Bronchial epithelial cell (primary cell): ENCODE measurements around the gene DYRK1A. TPM values are rescaled to one million over a fixed set of nuclear protein-coding genes. Genes with fewer than 3 reads are reported as not detected.

Experiments
- DNase-seq: peaks from one replicate; pipeline ENCODE4 v3.0.0-alpha.2; 2010; ENCODE audit warnings: low read depth
- FAIRE-seq: peaks from 2 replicates; lab custom pipeline; 2011; peaks lifted over from hg19 to GRCh38; lab: Jason Lieb, UNC
- H3K27me3 ChIP-seq: 2 replicates; pipeline ENCODE4 v1.5.1; 2011; ENCODE audit warnings: low read length; ENCODE audit not compliant: control insufficient read depth, insufficient read depth
- H3K36me3 ChIP-seq: 2 replicates; pipeline ENCODE4 v1.5.1; 2011; ENCODE audit warnings: low read length; ENCODE audit not compliant: control insufficient read depth, insufficient read depth
- H3K4me3 ChIP-seq: 2 replicates; pipeline ENCODE4 v1.5.1; 2011; ENCODE audit warnings: mild to moderate bottlenecking, low read depth, low read length, control low read depth
- total RNA-seq: library from RNA; depleted of rRNA; stranded (reverse); fragments of >200 nt; gene quantifications from 2 replicates; pipeline ENCODE4 v1.2.1, GENCODE V29; 2014
- TF ChIP-seq, protein P1 (sequence below): IDR thresholded peaks from 2 replicates; pipeline ENCODE4 v1.5.1; 2011; ENCODE audit warnings: mild to moderate bottlenecking, moderate library complexity, low read length, control low read depth, inconsistent platforms; ENCODE audit not compliant: insufficient read depth, severe bottlenecking

DYRK1A gene
- total RNA-seq, 1 donor from 2014 or later, result 51.1 TPM

DNA sequence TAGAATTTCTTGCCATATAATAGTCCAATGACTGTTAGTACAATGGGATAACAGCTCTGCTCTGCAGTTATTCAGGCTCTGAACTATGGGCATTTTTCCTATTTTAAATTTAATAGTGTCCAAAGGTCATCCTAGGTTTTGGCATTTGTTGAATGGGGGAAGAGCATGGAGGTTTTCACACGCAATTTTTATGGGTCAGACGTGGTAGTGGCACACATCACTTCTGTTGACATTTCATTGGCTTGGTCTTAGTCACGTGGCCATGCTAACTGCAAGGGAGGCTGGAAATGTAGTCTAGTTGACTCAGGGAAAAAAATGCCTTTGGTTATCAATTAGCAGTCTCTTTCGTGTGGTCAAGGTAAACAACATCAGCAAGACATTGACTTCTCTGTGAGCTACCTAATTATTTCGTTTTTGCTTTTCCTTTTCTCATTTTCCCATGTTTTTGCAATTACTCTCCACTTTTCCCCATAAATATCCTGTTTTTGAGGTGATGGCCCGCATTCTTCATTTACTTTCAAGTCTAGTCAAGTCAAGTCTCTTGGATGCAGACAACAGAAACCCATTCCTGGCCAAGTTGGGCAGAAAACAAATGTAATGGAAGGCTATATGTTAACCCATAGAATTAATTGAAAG, 82.8 kb downstream of the DYRK1A start:
- Histone ChIP-seq H3K4me3 (no peak overlapping the region), H3K36me3 (peaks cover 1% of the 10 kb centered on the region), H3K27me3 (no peaks in the 10 kb centered on the region)
- FAIRE-seq, result no peak
- TF ChIP-seq, protein P1, sequence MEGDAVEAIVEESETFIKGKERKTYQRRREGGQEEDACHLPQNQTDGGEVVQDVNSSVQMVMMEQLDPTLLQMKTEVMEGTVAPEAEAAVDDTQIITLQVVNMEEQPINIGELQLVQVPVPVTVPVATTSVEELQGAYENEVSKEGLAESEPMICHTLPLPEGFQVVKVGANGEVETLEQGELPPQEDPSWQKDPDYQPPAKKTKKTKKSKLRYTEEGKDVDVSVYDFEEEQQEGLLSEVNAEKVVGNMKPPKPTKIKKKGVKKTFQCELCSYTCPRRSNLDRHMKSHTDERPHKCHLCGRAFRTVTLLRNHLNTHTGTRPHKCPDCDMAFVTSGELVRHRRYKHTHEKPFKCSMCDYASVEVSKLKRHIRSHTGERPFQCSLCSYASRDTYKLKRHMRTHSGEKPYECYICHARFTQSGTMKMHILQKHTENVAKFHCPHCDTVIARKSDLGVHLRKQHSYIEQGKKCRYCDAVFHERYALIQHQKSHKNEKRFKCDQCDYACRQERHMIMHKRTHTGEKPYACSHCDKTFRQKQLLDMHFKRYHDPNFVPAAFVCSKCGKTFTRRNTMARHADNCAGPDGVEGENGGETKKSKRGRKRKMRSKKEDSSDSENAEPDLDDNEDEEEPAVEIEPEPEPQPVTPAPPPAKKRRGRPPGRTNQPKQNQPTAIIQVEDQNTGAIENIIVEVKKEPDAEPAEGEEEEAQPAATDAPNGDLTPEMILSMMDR, result no peak
- no peak for DNase-seq

DNA sequence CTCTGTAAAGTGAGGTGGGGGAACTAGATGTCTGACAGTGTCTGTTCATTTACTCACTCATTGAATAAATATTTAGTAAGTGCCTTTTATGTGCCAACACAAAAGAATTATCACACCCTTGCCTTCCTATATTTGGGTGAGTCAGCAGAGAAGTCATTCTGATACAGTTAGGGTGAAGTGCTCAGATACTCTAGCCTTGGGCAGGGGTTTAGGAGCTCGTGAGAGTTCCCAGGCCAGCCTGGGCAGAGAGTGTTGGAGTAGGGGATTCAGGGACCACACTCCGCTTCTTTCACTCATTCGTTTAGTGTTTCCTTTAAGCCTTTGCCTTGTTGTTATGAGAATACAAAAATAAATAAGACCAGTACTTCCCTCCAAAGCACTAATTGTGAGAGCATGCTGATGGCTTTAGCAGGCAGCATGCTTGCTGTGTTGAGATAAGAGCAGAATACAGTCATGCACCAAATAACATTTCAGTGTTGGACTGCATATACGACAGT, 83.9 kb downstream of the DYRK1A start:
- TF ChIP-seq, protein P1, result no peak
- DNase-seq (peak; percentile 91), FAIRE-seq (no peak)
- no peak overlapping the region for H3K4me3 ChIP-seq
- H3K27me3 ChIP-seq, result no peaks in the 10 kb centered on the region
- H3K36me3 ChIP-seq, result peaks cover 1% of the 10 kb centered on the region

DNA sequence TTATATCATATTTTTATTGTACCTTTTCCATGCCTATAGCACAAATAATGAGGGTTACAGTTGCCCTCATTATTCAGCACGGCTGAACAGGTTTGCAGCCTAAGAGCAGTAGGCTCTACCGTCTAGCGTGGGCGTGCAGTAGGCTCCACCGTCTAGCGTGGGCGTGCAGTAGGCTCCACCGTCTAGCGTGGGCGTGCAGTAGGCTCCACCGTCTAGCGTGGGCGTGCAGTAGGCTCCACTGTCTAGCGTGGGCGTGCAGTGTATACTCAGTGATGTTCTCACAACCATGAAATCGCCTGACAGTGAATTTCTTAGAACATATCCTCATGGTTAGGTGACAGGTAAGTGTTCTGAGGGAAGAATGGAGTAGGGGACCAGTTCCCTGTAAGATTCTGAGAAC, 84.9 kb downstream of the DYRK1A start:
- TF ChIP-seq, protein P1, result no peak
- peaks cover 1% of the 10 kb centered on the region for H3K36me3 ChIP-seq
- no peak overlapping the region for H3K4me3 ChIP-seq
- no peak for FAIRE-seq
- no peak for DNase-seq
- H3K27me3 ChIP-seq, result no peaks in the 10 kb centered on the region

DNA sequence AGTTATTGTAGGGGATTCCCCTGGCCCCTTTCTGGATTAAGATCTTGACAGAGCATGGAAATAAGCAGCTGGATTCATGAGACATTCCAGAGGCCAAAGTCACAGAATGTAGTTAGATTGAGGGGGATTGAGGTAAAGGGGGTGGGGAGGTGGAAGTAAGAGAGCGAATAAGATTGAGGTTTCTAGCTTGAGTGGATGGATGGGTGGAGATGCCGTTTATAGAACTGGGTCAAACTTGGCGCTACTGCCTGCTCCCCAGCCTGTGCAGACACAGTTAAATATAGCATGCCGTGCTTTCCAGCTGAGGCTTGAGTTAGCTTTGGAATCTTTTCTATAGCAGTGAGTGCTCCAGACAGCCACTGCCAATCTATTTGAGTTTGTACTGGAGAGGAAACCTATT, 85.7 kb downstream of the DYRK1A start:
- FAIRE-seq (no peak), DNase-seq (peak; percentile 52)
- no peak overlapping the region for H3K4me3 ChIP-seq
- H3K36me3 ChIP-seq, result peaks cover 1% of the 10 kb centered on the region
- TF ChIP-seq, protein P1, result no peak
- H3K27me3 ChIP-seq, result no peaks in the 10 kb centered on the region

DNA sequence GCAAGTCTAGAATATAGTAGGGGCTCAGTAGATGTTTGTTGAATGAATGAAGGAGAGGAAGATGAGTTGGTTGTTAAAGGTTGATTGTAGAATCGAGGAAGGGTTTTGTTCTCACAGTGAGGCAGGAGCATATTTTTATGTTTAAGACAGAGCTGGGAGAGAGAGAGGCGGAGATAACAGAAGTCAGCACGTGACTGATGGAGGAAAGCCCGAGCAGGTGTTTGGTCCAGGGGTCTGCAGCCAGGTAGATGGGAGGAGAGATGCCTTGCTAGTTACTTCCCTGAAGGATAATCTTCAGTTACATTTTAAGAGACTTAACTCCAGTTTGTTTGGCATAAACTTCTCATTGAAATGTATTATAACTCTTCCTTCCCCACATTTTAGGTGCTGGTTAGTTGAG, 86.8 kb downstream of the DYRK1A start:
- DNase-seq, result no peak
- peaks cover 1% of the 10 kb centered on the region for H3K36me3 ChIP-seq
- no peaks in the 10 kb centered on the region for H3K27me3 ChIP-seq
- TF ChIP-seq, protein P1, result no peak
- no peak for FAIRE-seq
- no peak overlapping the region for H3K4me3 ChIP-seq
